ENCODE results near the gene GNG2.

Gene GNG2

GRCh38 chr14:52000019-52000582, 139.7 kb downstream of the GNG2 start:
- no peak for DNase-seq

- DNase-seq, result no peak
Measured at GRCh38 chr14:52000696-52001095, 140.3 kb downstream of the GNG2 start.

GRCh38 chr14:52002542-52002941, 142.1 kb downstream of the GNG2 start:
- DNase-seq, result no peak

- DNase-seq, result no peak
Measured at GRCh38 chr14:52003324-52003723, 142.9 kb downstream of the GNG2 start.

- no peak for DNase-seq
Measured at GRCh38 chr14:52005625-52006024, 145.2 kb downstream of the GNG2 start.

GRCh38 chr14:52006361-52006760, 145.9 kb downstream of the GNG2 start:
- no peak for DNase-seq

GRCh38 chr14:52007211-52007610, 146.8 kb downstream of the GNG2 start:
- DNase-seq, result no peak

- no peak for DNase-seq
Measured at GRCh38 chr14:52007637-52008036, 147.2 kb downstream of the GNG2 start.

GRCh38 chr14:52008136-52008535, 147.7 kb downstream of the GNG2 start:
- no peak for DNase-seq

- DNase-seq, result no peak
Measured at GRCh38 chr14:52010173-52010693, 149.8 kb downstream of the GNG2 start.

- DNase-seq, result no peak
Measured at GRCh38 chr14:52011523-52011922, 151.1 kb downstream of the GNG2 start.

- peak; percentile 41 for DNase-seq
Measured at GRCh38 chr14:52012635-52013034, 152.2 kb downstream of the GNG2 start.

- no peak for DNase-seq
Measured at GRCh38 chr14:52013984-52014600, 153.7 kb downstream of the GNG2 start.

- DNase-seq, result peak; percentile 34
Measured at GRCh38 chr14:52014601-52015267, 154.3 kb downstream of the GNG2 start.

GRCh38 chr14:52015411-52016030, 155.1 kb downstream of the GNG2 start:
- peak; percentile 18 for DNase-seq

- no peak for DNase-seq
Measured at GRCh38 chr14:52018252-52018651, 157.8 kb downstream of the GNG2 start.

- no peak for DNase-seq
Measured at GRCh38 chr14:52018970-52019369, 158.6 kb downstream of the GNG2 start.
